ENCODE data around the gene CLDN14. TPM values are rescaled to one million over a fixed set of nuclear protein-coding genes. Genes with fewer than 3 reads are reported as not detected.

The CLDN14 gene
- total RNA-seq, 1 experiment from 2014 or later, result not detected

- Histone ChIP-seq H3K23ac (ENCODE audit: insufficient read length, low read depth, low read length) (no peak overlapping the region), H3K14ac (ENCODE audit: insufficient read depth, low read length) (no peak overlapping the region), H3K79me2 (ENCODE audit: insufficient read depth, low read length) (no peaks in the 10 kb centered on the region), H3K79me1 (ENCODE audit: insufficient read depth, low read depth, low read length, poor library complexity, severe bottlenecking) (no peaks in the 10 kb centered on the region), H3K18ac (ENCODE audit: insufficient read length, low read depth, low read length) (no peak overlapping the region), H3K4me2 (ENCODE audit: insufficient read depth, insufficient read length, low read length) (no peak overlapping the region), H3K27ac (ENCODE audit: insufficient read length, low read depth, low read length) (no peak overlapping the region), H2BK20ac (ENCODE audit: low read depth, low read length, poor library complexity, severe bottlenecking) (no peak overlapping the region), H3K9me3 (ENCODE audit: control insufficient read depth, low read depth, low read length) (no peaks in the 10 kb centered on the region), H2BK12ac (ENCODE audit: insufficient read length, low read depth, low read length) (no peak overlapping the region), H3K4ac (ENCODE audit: low read depth, low read length) (no peak overlapping the region), H2AK5ac (ENCODE audit: insufficient read length, low read length) (no peak overlapping the region), H2BK120ac (ENCODE audit: low read depth, low read length, poor library complexity, severe bottlenecking) (no peak overlapping the region), H4K20me1 (ENCODE audit: control insufficient read depth, insufficient read depth, insufficient read length) (no peaks in the 10 kb centered on the region), H3K4me1 (ENCODE audit: insufficient read depth, low read length) (0 out of 2 replicates have a peak, but pooled peaks cover 2% of the 10 kb centered on the region), H2BK5ac (ENCODE audit: insufficient read length, low read length) (no peak overlapping the region), H3K27me3 (ENCODE audit: insufficient read depth, low read length) (no peaks in the 10 kb centered on the region), H2BK15ac (ENCODE audit: low read depth, low read length) (no peak overlapping the region), H3T11ph (ENCODE audit: low read length) (no peak overlapping the region), H2AFZ (ENCODE audit: low read length) (no peak overlapping the region), H4K5ac (ENCODE audit: insufficient read length, low read depth, low read length) (no peak overlapping the region), H3K23me2 (ENCODE audit: insufficient read length, low read depth, low read length, poor library complexity, severe bottlenecking) (no peaks in the 10 kb centered on the region), H4K8ac (replicated peaks; ENCODE audit: insufficient read length, low read depth, low read length) (no peak overlapping the region), H3K56ac (ENCODE audit: insufficient read length, low read depth, low read length) (no peak overlapping the region), H4K91ac (ENCODE audit: insufficient read length, low read depth, low read length) (no peak overlapping the region), H3K9ac (ENCODE audit: extremely low read depth, insufficient read length, low read length) (no peak overlapping the region)
- WGBS (ENCODE audit: extremely low coverage, insufficient read length, low lambda C conversion rate), result no CpG with 5 or more reads among the region's 7 CpGs
- TF ChIP-seq, protein P1, sequence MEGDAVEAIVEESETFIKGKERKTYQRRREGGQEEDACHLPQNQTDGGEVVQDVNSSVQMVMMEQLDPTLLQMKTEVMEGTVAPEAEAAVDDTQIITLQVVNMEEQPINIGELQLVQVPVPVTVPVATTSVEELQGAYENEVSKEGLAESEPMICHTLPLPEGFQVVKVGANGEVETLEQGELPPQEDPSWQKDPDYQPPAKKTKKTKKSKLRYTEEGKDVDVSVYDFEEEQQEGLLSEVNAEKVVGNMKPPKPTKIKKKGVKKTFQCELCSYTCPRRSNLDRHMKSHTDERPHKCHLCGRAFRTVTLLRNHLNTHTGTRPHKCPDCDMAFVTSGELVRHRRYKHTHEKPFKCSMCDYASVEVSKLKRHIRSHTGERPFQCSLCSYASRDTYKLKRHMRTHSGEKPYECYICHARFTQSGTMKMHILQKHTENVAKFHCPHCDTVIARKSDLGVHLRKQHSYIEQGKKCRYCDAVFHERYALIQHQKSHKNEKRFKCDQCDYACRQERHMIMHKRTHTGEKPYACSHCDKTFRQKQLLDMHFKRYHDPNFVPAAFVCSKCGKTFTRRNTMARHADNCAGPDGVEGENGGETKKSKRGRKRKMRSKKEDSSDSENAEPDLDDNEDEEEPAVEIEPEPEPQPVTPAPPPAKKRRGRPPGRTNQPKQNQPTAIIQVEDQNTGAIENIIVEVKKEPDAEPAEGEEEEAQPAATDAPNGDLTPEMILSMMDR (conservative IDR thresholded peaks at IDR 0.05), result no peak
- no peak for DNase-seq
- peaks cover 17 to 22% of the 10 kb centered on the region in 2 experiments for H3K4me1 Mint-ChIP-seq
- no peaks in the 10 kb centered on the region for H3K27me3 Mint-ChIP-seq (ENCODE audit: low read depth)
- no peaks in the 10 kb centered on the region for H3K36me3 Mint-ChIP-seq (ENCODE audit: insufficient read depth in 1 of 3, low read depth in 3 of 3)
- H3K4me3 Mint-ChIP-seq, result no peak overlapping the region
- no peak overlapping the region for H3K27ac Mint-ChIP-seq
- H3K9me3 Mint-ChIP-seq, result no peaks in the 10 kb centered on the region
Observed at GRCh38 chr21:36433059-36433709, 46.7 kb downstream of the CLDN14 start.

All from H9 (cell line).